Mesothelial cell of epicardium (in vitro differentiated cells): ENCODE results near the gene SRP19. TPM values are rescaled to one million over a fixed set of nuclear protein-coding genes. Genes with fewer than 3 reads are reported as not detected.

Experiments used
- DNase-seq, 2 experiments: peaks; one replicate each; pipeline ENCODE4 v3.0.0; 2021; ENCODE audit warnings: low spot score in 2 of 2; ENCODE audit not compliant: unreplicated experiment in 2 of 2
- H3K27ac Mint-ChIP-seq: 2 replicates; pipeline ENCODE4 v1.8.0; 2021; ENCODE audit warnings: mixed read lengths
- H3K27me3 Mint-ChIP-seq: 2 replicates; pipeline ENCODE4 v1.8.0; 2021; ENCODE audit warnings: low read depth, mixed read lengths
- H3K36me3 Mint-ChIP-seq: 2 replicates; pipeline ENCODE4 v1.8.0; 2021; ENCODE audit warnings: mixed read lengths
- H3K4me1 Mint-ChIP-seq: 2 replicates; pipeline ENCODE4 v1.8.0; 2021; ENCODE audit warnings: mixed read lengths
- H3K4me3 Mint-ChIP-seq: 2 replicates; pipeline ENCODE4 v1.8.0; 2021; ENCODE audit warnings: mild to moderate bottlenecking, moderate library complexity, mixed read lengths
- H3K9me3 Mint-ChIP-seq: 2 replicates; pipeline ENCODE4 v1.8.0; 2021; ENCODE audit warnings: mixed read lengths
- total RNA-seq: library from RNA; stranded (reverse); gene quantifications from 3 replicates; pipeline ENCODE4 v1.2.1, GENCODE V29; 2021
- TF ChIP-seq, protein P1 (sequence below): fragments of 200-600 bp; sonication (generic); IDR thresholded peaks from one replicate; pipeline ENCODE4 v1.5.0; 2021; ENCODE audit warnings: antibody characterized with exemption; ENCODE audit not compliant: unreplicated experiment

The SRP19 gene
- total RNA-seq, 1 donor from 2014 or later: 45.6 TPM

DNA sequence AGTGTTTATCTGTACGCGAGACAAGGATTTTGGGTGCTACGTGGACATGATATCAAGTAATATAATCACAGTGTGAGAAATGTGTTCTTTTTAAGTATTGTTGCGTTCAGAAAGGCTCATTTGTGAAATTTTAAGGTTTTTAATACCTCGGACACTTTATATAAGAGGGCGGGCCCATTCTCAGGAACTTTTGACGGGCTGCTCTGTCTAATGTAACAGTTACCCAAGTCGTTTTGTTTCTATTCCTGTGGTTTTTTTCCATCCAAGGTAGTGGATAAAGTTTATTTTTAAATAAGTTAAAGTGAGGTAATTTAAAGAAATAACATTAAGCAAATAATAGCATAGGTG, 525 bp downstream of the SRP19 start:
- no peak for DNase-seq
- H3K36me3 Mint-ChIP-seq: peaks cover 3% of the 10 kb centered on the region
- peaks cover 26% of the 10 kb centered on the region for H3K4me1 Mint-ChIP-seq
- peak overlapping the region; percentile 98 for H3K27ac Mint-ChIP-seq
- H3K4me3 Mint-ChIP-seq: peak overlapping the region; percentile 97
- H3K9me3 Mint-ChIP-seq: no peaks in the 10 kb centered on the region
- peaks cover 10% of the 10 kb centered on the region for H3K27me3 Mint-ChIP-seq
- TF ChIP-seq, protein P1, sequence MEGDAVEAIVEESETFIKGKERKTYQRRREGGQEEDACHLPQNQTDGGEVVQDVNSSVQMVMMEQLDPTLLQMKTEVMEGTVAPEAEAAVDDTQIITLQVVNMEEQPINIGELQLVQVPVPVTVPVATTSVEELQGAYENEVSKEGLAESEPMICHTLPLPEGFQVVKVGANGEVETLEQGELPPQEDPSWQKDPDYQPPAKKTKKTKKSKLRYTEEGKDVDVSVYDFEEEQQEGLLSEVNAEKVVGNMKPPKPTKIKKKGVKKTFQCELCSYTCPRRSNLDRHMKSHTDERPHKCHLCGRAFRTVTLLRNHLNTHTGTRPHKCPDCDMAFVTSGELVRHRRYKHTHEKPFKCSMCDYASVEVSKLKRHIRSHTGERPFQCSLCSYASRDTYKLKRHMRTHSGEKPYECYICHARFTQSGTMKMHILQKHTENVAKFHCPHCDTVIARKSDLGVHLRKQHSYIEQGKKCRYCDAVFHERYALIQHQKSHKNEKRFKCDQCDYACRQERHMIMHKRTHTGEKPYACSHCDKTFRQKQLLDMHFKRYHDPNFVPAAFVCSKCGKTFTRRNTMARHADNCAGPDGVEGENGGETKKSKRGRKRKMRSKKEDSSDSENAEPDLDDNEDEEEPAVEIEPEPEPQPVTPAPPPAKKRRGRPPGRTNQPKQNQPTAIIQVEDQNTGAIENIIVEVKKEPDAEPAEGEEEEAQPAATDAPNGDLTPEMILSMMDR: no peak

DNA sequence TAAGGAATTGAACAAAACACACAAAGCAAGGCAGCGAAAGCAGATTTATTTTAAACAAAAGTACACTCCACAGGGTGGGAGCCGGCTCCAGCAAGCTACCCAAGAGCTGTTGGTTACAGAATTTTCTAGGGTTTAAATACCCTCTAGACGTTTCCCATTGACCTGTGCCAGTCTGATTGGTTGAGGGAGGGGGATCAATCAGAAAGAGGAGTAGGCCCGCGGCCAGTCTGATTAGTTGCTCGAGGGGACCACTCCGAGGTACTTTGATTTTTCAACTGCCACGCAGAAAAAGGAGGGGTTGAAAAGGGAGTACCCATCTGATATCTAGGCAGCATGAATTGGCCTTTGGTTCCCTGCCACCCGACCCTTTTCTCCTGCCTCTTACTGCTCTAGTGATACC, 998 bp downstream of the SRP19 start:
- TF ChIP-seq, protein P1: no peak
- Mint-ChIP-seq H3K36me3 (peaks cover 5% of the 10 kb centered on the region), H3K4me1 (peaks cover 26% of the 10 kb centered on the region), H3K27me3 (peaks cover 10% of the 10 kb centered on the region), H3K4me3 (peak overlapping the region; percentile 97), H3K9me3 (no peaks in the 10 kb centered on the region), H3K27ac (peak overlapping the region; percentile 98)
- DNase-seq: no peak

DNA sequence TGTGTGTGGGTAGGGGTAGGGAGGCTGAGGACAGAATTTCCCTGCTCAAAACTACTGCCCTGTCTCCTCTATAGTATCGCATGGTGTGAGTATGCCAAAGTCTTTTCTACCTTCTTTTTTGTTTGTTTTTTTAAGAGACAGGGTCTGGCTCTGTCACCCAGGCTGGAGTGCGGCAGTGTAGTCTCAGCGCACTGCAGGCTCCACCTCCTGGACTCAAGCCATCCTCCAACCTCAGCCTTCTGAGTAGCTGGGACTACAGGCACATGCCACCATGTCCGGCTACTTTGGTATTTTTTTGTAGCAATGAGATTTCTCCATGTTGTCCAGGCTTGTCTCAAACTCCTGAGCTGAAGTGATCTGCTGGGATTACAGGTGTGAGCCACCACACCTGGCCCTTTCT, 2.5 kb downstream of the SRP19 start:
- peaks cover 12% of the 10 kb centered on the region for H3K36me3 Mint-ChIP-seq
- no peaks in the 10 kb centered on the region for H3K27me3 Mint-ChIP-seq
- peaks cover 26% of the 10 kb centered on the region for H3K4me1 Mint-ChIP-seq
- TF ChIP-seq, protein P1: no peak
- no peaks in the 10 kb centered on the region for H3K9me3 Mint-ChIP-seq
- no peak for DNase-seq
- peak overlapping the region; percentile 39 for H3K4me3 Mint-ChIP-seq
- peak overlapping the region; percentile 67 for H3K27ac Mint-ChIP-seq

DNA sequence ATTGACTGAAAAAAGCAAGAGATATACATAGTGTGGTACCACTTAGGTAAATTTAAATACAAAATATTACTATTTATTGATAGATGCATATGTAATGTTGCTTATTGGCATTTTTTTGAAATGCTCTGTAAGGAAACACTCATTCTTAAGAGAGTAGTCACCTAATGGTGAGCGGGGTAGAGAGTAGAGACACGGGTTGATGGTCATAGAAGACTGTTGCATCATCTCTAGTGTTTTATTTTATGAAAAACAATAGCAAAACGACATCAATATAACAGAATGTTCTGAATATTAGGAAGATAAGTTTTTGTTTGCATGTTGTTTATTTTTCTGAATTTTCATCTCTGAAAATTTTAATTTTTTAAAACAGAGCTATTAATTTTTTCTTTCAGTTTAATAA, 4.0 kb downstream of the SRP19 start:
- no peak overlapping the region for H3K27ac Mint-ChIP-seq
- DNase-seq: no peak
- TF ChIP-seq, protein P1: no peak
- no peaks in the 10 kb centered on the region for H3K27me3 Mint-ChIP-seq
- peaks cover 26% of the 10 kb centered on the region for H3K4me1 Mint-ChIP-seq
- no peak overlapping the region for H3K4me3 Mint-ChIP-seq
- H3K9me3 Mint-ChIP-seq: no peaks in the 10 kb centered on the region
- peaks cover 24% of the 10 kb centered on the region for H3K36me3 Mint-ChIP-seq

GRCh38 chr5:112866739-112867138, 5.7 kb downstream of the SRP19 start:
- Mint-ChIP-seq H3K9me3 (no peaks in the 10 kb centered on the region), H3K4me3 (no peak overlapping the region), H3K27ac (no peak overlapping the region), H3K4me1 (peaks cover 20% of the 10 kb centered on the region), H3K27me3 (no peaks in the 10 kb centered on the region), H3K36me3 (peaks cover 31% of the 10 kb centered on the region)
- no peak for DNase-seq
- TF ChIP-seq, protein P1: no peak

DNA sequence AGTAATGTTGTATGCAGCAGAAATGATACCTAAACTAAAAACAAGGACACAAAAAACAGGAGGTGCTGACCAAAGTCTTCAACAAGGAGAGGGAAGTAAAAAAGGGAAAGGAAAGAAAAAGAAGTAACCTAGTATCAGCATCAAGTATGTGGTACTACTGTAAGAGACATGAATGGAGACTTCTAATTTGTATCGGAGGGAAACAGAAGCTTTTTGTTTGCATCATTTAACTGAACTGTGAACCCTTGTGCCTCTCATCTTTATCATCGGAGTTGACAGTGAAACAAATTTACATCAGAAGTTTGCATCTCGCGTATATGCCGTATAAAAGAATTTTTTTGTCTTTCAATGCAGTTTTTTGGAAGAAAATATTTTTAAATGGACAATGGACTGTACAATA, 6.3 kb downstream of the SRP19 start:
- no peak for DNase-seq
- Mint-ChIP-seq H3K4me3 (no peak overlapping the region), H3K9me3 (no peaks in the 10 kb centered on the region), H3K27me3 (no peaks in the 10 kb centered on the region), H3K36me3 (peaks cover 31% of the 10 kb centered on the region), H3K4me1 (peaks cover 13% of the 10 kb centered on the region), H3K27ac (no peak overlapping the region)
- TF ChIP-seq, protein P1: no peak
